DLD1 (cell line): ENCODE results near the gene ATP8B4.

Source experiments
- in situ Hi-C: cut with HindIII; loops from 2 replicates; pipeline ENCODE4 v1.10.0; 2017; ENCODE audit warnings: low sequenced_read_pairs

The ATP8B4 gene

DNA sequence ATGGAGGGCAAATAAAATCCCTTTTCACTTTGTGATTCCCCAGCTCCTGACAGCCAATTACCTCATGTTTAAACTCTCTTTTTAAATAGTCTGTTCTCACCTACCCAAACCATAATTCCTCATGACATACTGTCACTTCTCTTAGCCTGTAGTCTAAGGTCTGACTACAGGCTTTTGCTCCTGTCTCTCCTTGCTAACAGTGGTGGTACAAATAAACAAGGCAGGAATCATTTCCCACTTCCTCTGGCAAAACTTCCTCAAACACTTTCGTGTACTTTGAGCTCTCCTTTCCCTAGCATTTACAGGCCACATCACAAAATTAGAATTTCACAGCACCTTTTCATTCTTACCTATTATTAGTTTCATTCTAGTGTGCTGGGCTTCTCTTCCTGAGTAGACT, 51.8 kb downstream of the ATP8B4 start:
- in situ Hi-C loops, result no loop called here

DNA sequence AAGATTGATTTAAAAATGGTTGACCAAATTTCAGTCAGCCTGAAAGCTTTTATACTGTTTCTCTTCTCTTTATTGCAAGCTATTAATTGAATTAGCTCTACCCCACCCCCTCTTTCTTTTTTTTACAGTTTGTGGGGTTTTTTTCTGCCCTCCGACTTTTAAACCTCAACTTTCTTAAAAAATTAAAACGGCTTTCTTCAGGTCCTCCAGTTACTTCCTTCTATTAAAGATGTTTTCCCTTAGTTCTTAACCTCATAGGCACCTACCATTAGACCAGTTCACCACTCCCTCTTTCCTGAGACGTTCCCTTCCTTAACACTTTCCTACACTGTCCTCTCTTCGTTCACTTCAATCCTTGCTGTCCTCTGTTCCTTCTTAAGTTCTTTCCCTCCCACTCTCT, 52.4 kb downstream of the ATP8B4 start:
- in situ Hi-C loops, result no loop called here

DNA sequence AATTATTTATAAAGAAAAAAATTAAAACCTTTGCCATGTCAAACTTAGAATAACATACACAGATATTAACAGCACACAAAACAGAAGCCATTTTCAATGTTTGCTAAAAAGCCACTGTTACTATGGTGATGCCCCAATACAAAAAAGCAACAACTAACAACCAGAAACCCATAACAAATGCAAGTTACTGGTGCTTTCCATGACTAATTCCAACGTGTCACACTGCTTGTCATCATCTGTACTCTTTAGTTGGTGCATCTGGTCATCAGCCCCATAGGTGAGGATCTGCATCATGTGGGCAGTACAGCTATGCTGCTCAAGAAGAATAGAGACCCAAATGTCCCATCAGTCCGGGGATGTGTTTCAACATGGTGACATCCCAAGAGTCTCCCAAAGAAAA, 52.8 kb downstream of the ATP8B4 start:
- in situ Hi-C loops, result no loop called here

DNA sequence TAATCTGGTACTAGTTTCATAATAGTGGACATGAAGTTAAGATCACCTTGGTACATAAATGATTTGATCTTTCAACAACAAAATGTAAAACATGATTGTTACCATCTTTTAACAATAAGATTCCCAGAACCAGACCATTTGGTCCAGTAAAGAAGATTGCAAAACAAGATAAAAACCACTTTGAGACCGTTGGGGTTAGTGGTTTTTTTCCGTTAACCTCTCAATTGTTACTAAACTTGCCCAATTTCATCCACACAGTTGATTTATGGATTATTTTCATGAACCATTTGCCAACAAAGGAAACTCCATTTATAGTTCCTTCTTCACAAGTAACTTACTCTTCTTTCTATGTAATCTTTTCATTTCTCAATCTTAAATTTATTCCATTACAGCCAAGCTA, 53.8 kb downstream of the ATP8B4 start:
- in situ Hi-C loops, result no loop called here

DNA sequence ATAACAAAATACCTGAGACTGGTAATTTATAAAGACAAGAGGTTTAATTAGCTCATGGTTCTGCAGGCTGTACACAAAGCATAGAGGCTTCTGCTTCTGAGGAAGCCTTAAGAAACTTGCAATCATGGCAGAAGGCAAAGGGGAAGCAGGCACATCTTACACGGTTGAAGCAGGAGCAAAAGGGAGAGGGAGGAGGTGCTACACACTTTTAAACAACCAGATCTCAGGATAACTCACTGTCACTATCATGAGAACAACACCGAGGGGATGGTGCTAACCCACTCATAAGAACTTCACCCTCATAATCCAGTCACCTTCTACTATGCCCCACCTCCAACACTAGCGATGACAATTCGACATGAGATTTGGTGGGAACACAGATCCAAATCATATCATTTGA, 54.4 kb downstream of the ATP8B4 start:
- in situ Hi-C loops, result no loop called here

DNA sequence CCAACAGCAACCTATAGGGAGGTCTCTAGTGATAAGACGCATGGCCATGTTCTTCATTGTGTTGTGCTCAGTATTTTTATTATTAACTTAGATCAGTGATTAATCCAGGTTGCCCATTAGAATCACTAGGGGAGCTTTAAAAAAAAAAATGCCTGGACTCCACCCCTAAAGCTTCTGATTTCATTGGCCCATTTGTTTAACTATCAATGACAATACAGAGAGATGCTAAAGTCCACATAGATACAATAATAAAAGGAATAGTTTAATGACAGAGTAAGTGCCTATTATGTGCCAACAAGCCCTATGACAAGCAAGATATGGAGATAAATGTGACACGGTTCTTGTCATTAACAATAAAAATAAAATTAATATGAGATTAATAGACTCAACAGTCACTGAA, 55.8 kb downstream of the ATP8B4 start:
- in situ Hi-C loops, result no loop called here

DNA sequence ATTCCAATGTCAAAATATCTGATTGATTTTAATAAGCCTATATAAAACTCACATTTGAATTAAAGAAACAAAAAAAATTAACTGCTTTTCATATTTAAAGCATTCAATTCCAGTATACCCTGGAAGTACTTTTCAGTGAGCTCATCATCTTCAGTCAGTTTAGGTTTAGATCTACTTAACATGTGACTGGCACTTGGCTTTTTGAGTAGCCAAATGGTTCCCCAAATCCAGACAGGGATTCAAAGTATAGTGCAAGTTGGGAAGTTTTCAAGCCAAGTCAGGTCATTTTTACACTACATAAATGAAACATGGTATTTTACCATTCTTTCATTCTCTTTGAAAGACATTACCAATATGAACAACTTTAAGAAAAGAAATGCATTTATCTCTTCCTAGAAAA, 57.5 kb downstream of the ATP8B4 start:
- in situ Hi-C loops, result no loop called here

DNA sequence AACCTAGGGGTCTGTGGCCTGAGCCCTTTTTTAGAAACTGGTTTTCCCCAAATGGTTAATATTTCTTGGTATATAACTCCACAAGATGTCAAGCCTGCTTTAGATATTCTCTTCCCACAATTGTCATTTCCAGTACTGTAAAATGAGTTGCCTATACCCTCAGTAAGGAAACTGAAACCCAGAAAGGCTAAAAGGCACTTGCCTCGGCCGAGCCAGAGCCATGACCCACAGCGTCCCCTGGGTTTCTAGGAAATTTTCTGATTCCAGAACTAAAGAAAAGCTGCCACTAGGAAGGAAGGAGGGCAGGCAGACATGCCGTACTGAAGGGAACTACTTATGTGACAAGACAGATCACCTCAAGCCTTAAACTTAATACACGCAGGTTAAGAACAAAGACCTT, 59.1 kb downstream of the ATP8B4 start:
- in situ Hi-C loops, result no loop called here

DNA sequence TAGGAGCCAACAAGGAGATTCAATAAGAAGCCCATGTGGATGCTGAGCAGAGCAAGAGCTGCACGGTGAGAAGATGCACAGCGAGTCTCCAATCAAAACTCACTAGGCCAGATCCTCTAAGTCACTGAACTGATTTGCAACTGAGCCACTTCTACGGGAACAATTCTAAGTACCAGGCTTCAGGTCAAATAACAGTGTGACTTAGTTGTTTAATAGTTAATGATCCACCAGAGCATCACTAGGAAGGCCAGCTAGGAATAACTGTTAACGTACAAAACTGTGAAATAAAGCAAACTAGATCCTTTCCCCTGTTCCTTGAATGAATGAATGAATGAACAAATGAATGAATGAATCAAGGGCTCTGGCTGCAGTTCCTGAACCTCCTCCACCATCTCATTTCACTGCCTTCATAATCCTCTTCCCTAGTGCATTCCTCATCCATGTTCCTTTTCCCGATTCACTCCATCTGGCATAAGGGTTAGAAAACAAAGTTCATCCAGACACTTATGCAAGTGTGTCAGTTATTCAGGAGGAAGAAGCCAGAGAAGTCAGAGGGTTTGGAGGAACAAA, 59.7 kb downstream of the ATP8B4 start:
- in situ Hi-C loops, result no loop called here

DNA sequence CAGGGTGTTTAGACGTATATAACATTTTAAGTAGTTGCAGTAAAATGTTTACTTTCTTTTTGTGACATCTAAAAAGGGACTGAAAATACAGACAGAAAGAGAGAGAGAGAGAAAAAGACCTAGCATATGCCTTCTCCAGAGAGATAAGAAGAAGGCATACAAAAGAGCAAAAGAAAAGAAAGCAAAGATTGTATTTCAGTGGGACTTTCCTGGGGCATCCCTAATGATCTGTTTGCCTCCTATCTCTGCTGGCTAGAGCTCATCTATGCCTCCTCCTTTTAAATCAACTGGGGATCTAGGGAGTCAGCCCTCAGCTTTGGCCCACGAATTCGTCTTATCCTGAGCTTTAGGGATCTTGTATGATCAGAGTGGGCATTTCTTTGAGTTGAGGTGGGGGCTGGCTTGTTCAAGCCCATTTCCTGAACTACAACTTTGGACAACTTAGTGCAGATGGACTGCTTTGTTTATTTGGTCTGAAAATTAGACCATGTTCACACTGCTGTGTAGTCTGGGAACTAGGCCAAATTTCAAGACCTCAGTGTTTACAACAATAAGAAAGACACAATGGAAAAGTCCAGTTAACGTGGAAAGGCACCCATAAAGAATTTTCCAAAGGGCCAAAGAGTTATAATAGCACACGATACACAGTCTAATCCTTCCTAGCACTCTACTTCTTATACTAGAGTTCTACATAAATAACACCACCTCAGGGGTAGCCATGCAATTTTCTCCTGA, 61.0 kb downstream of the ATP8B4 start:
- in situ Hi-C loops, result no loop called here

DNA sequence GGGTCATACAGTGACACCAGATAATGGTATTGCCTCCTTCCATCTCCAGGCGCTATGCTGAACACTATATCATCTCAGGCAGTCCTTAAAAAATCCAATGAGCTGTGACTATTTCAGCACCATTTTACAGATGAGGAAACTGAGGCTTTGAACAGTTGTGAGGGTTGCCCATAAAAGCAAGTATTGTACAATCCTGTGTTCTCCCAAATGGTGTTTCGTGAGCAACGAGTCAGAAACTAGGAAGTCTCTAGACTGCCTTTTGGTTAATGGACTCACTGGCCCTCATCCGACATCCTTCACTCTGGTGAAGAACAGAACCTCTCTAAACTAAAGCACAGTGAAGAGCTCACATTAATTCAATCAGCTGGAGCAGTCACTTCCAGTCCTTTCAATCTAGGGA, 61.8 kb downstream of the ATP8B4 start:
- in situ Hi-C loops, result no loop called here

DNA sequence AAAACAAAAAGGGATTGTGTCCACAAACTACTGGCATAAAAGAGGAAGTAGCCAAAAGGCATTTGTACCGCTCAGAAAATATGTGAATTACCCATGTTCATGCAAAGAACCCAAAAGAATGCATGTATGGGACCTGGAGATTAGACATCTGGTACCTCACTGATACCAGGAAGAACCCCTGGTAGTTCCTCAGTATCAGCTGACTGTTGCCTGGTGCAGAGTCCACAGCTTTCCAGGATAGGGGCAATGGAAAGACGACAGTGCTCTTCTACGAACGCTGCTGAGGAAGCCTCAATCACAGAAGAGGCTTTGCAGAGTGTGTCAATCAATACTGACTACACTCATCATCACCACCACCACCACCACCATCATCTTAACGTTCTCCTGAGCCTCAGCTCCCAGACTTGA, 63.3 kb downstream of the ATP8B4 start:
- in situ Hi-C loops, result no loop called here

DNA sequence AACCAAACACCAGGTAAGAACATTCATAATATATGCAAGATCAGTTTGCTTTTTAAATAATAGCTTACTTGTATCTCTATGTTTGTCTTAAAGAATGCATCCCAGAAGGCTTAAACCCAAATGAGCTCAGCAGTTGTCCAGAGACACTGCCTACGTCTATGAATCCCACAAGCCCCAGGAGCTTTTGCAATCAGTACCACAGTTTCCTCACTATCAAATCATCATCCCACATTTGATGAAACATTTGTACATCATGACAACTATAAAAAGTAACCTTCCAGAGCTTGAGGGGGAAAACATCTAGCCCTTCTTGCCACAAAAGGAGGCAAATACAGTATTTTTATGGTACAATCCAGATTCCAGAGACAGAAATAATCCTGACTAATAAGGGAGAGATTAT, 63.7 kb downstream of the ATP8B4 start:
- in situ Hi-C loops, result no loop called here

DNA sequence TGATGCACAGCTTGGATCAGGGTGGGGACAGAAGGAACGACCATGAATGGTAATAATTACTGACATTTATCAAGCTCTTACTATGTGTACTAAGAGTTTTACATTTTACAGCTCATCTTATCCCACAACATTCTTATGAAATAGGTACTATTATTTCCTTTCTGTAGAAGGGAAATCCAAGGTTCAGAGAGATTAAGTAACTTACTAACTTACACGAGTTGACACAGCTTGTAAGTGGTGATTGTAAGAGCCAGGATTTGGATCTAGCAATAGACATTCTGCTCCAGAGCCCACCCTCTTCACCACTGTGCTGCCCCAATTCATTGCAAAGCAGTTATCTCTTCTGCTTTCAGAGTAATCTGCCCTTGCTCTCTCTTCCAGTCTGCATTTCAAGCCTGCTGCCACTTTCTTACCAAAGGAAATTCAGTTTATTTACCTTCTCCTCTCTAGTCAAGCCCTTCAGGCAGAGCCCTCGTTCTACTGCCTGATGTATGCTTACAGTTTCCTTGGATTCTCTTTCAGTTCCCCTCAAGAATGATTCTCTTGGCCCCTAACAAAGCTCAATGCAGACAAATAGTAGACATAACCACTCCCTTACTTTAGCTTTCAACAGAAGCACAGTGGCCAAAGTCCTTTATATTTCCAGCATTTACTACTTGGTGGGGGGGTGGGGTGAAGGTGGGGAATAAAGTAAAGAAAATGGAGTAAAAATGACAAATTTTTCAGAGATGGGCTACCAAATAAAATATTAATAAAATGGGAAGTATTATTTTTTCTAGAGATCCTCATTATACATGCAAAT, 65.8 kb downstream of the ATP8B4 start:
- in situ Hi-C loops, result no loop called here

DNA sequence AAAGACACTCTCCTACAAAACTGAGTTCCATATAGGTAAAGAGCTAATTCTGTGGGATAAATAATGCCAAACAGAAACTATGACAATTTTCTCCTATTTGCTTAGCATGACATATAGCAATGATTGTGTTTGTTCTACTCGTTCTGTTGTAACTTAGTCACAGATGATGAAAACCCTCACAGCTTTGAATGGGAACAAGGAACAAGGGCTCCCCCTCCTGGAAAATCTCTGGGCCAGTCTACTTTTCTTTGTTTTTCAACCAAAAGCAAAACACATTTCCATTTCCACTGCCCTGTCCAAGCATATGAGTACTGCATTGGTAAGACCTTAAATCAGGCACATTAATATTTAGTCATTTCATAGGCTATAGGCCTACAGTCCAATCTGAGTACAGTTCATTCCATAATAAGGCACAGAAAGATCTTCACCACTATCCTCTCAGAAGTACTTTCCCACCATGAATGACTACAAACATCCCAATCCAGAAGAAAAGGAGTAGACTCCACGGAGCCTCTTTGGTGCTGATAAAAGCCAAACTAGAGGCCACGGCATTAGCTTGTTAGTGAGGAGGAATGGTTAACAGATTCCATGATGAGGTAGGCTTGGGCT, 67.1 kb downstream of the ATP8B4 start:
- in situ Hi-C loops, result no loop called here

DNA sequence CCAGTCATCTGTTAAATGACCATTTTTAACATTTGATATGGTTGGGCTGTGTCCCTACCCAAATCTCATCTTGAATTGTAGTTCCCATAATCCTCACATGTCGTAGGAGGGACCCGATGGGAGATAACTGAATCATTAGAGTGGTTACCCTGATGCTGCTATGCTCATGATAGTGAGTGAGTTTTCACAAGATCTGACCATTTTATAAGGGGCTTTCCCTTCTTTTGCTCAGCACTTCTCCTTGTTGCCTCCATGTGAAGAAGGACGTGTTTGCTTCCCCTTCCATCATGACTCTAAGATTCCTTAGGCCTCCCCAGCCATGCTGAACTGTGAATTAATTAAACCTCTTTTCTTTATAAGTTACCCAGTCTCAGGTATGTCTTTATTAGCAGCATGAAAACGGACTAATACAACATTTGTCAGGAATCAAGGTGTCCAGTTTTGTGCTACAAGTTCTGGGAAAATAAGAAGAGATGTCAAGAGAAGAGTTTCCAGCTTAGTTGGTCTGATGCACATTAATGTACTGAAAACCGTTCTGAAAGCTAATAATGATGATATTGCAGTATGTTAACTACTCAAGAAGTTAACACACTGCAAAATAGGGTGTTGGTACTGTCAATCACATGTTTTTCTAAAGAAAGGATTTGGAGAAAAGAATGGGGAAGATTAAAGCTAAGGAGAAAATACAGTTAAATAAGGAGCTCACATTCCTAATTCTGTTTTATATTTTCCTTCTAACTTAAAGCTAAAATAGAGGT, 67.9 kb downstream of the ATP8B4 start:
- in situ Hi-C loops, result no loop called here

DNA sequence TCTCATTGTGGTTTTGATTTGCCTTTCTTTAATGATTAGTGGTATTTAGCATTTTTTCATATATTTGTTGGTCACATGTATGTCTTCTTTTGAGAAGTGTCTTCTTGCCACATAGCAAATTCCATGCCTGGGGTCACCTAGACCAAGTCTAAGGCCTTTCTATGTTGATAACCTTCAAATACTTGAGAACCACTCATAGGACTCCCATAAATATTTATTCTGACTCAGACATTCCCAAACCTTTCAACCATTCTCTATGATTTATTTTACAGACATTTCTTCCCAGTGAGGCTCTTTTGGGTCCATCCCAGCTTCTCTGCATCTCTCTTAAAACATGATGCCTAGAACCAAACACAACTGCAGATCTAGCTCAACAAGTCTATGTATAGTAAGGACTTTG, 69.2 kb downstream of the ATP8B4 start:
- in situ Hi-C loops, result no loop called here

DNA sequence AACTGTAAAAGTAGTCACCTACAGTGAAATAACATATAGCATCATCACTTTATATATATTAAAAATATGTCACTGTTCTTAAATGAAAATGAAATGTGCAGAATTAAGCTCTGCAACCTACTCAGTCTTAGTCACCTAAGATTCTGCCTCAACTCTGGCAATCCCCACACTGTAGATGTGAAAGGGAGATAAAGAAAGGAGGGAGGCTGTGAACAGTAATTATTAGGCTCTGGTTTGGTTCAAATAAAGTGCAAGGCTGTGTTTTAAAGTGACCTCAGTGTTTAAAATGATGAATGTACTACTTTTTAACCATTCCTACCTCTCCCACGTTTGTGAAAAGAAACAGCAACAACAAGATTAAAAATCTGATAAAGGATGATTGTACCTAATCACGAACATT, 72.2 kb downstream of the ATP8B4 start:
- in situ Hi-C loops, result no loop called here

DNA sequence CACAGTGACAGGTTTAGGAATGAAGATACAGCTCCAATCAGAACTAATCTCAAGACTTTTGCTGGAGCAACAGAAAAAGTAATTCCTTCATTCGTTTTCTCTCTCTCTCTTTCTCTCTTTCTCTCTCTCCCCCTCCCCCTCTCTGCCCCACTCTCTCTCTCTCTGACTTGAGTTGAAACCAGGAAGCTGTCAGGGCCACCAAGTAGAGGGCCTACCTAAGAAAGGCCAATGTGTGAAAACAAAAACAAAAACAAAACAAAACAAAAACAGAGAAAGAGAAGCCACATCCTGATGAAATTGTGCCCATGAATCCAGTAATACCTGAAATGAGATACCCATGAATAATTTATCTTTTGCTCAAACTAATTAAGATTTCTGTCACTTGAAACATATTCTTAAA, 72.9 kb downstream of the ATP8B4 start:
- in situ Hi-C loops, result no loop called here

DNA sequence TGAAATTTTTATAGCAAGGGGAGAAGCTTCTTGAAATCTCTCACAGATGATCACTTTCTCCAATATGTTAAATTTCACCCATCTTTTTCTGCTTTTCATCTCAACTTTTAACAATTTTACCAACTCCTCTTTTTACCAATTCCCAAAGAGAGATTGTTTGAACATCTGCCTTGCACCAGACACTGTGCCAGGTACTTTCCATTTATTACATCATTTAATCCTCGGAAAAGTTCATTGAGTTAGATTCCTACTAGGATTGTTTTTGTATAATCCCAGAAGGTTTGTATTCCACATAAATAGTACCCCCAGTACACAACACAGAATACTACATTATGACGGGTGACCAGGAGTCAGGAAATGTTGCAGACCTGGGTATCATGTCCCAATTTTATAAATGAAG, 74.1 kb downstream of the ATP8B4 start:
- in situ Hi-C loops, result no loop called here

DNA sequence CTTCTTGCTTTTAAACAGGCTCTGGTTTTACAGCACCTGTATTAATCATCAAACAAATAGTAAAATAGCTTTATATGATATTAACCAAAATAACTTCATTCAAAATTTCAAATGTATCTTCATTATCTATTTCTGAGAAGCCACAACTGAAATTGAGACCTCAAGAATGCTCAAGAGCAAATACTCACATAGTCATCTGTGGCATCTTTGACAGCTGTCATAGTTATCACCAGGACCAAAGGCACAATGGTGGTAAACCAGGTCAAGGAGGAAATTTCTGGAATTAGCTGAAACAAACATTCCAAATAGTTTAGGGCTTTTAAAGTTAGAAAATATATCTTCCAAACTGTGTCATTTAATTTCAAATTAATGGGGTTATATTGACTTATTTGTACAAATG, 74.6 kb downstream of the ATP8B4 start:
- in situ Hi-C loops, result no loop called here
